Neural progenitor cell (in vitro differentiated cells): Measurements from ENCODE around the gene APEH. TPM values are rescaled to one million over a fixed set of nuclear protein-coding genes. Genes with fewer than 3 reads are reported as not detected.

Experiments
- DNase-seq: peaks from one replicate; pipeline ENCODE4 v3.0.0-alpha.2; 2016; ENCODE audit warnings: low spot score
- H2AFZ ChIP-seq: fragments of 200-600 bp; sonication (generic); replicated peaks from 2 replicates; pipeline ENCODE4 v1.6.1; 2016; ENCODE audit warnings: antibody characterized with exemption
- H3F3A ChIP-seq: fragments of 200-600 bp; sonication (generic); 2 replicates; pipeline ENCODE4 v1.6.1; 2016; ENCODE audit warnings: antibody characterized with exemption, low read depth
- H3K27ac ChIP-seq: fragments of 200-600 bp; sonication (generic); 2 replicates; pipeline ENCODE4 v1.5.1; 2016; ENCODE audit warnings: mild to moderate bottlenecking
- H3K27me3 ChIP-seq: fragments of 200-600 bp; sonication (generic); 2 replicates; pipeline ENCODE4 v1.6.1; 2016; ENCODE audit warnings: mild to moderate bottlenecking, moderate library complexity
- H3K36me3 ChIP-seq: fragments of 200-600 bp; sonication (generic); 2 replicates; pipeline ENCODE4 v1.5.1; 2016
- H3K4me1 ChIP-seq: fragments of 200-600 bp; sonication (generic); 2 replicates; pipeline ENCODE4 v1.6.1; 2016; ENCODE audit warnings: mixed run types
- H3K4me2 ChIP-seq: fragments of 200-600 bp; sonication (generic); 2 replicates; pipeline ENCODE4 v1.6.1; 2016
- H3K4me3 ChIP-seq: fragments of 200-600 bp; sonication (generic); 2 replicates; pipeline ENCODE4 v1.5.1; 2016
- H3K79me2 ChIP-seq: fragments of 200-600 bp; sonication (generic); 2 replicates; pipeline ENCODE4 v1.6.1; 2016; ENCODE audit warnings: low read depth
- H3K9ac ChIP-seq: fragments of 200-600 bp; sonication (generic); 2 replicates; pipeline ENCODE4 v1.6.1; 2016
- H3K9me3 ChIP-seq: fragments of 200-600 bp; sonication (generic); 2 replicates; pipeline ENCODE4 v1.5.1; 2016; ENCODE audit warnings: low read depth
- H4K20me1 ChIP-seq: fragments of 200-600 bp; sonication (generic); 2 replicates; pipeline ENCODE4 v1.6.1; 2016; ENCODE audit warnings: low read depth
- H3K27ac Mint-ChIP-seq: 3 replicates; pipeline ENCODE4 v1.8.0; 2021; ENCODE audit warnings: mixed read lengths
- H3K27me3 Mint-ChIP-seq: 2 replicates; pipeline ENCODE4 v1.8.0; 2022; ENCODE audit warnings: low read depth, mild to moderate bottlenecking, inconsistent platforms, moderate library complexity, mixed read lengths; ENCODE audit not compliant: insufficient read depth
- H3K36me3 Mint-ChIP-seq: 3 replicates; pipeline ENCODE4 v1.8.0; 2021; ENCODE audit warnings: mixed read lengths
- H3K4me1 Mint-ChIP-seq: 3 replicates; pipeline ENCODE4 v1.8.0; 2021; ENCODE audit warnings: mixed read lengths
- H3K4me3 Mint-ChIP-seq: 3 replicates; pipeline ENCODE4 v1.8.0; 2021; ENCODE audit warnings: mild to moderate bottlenecking, moderate library complexity, mixed read lengths
- H3K9me3 Mint-ChIP-seq: 3 replicates; pipeline ENCODE4 v1.8.0; 2020; ENCODE audit warnings: mixed read lengths
- CTCF ChIP-seq: fragments of 200-600 bp; sonication (generic); IDR thresholded peaks from 2 replicates; pipeline ENCODE4 v1.5.1; 2017; ENCODE audit warnings: antibody characterized with exemption, mild to moderate bottlenecking
- EZH2 ChIP-seq: fragments of 200-600 bp; sonication (generic); IDR thresholded peaks from 2 replicates; pipeline ENCODE4 v1.6.1; 2017; ENCODE audit warnings: antibody characterized with exemption, mild to moderate bottlenecking, moderate library complexity
- EZH2phosphoT487 ChIP-seq: fragments of 200-600 bp; sonication (generic); IDR thresholded peaks from 2 replicates; pipeline ENCODE4 v1.6.1; 2017; ENCODE audit warnings: antibody characterized with exemption
- total RNA-seq: library from RNA; depleted of rRNA; stranded (reverse); fragments of >200 nt; gene quantifications from 2 replicates; pipeline ENCODE4 v1.2.3, GENCODE V29; 2015; ENCODE audit warnings: low replicate concordance

The APEH gene
- total RNA-seq, 1 donor from 2014 or later, result 132 TPM

- TF ChIP-seq CTCF (no peak), EZH2 (no peak), EZH2phosphoT487 (no peak)
- Histone ChIP-seq H2AFZ (no peak overlapping the region), H3F3A (peaks cover 26% of the 10 kb centered on the region), H3K36me3 (no peaks in the 10 kb centered on the region), H4K20me1 (no peaks in the 10 kb centered on the region), H3K4me2 (no peak overlapping the region), H3K4me1 (peaks cover 2% of the 10 kb centered on the region), H3K27me3 (no peaks in the 10 kb centered on the region), H3K9me3 (no peaks in the 10 kb centered on the region), H3K9ac (no peak overlapping the region), H3K79me2 (peaks cover 6% of the 10 kb centered on the region), H3K4me3 (no peak overlapping the region), H3K27ac (no peak overlapping the region)
- no peak overlapping the region for H3K27ac Mint-ChIP-seq
- H3K4me1 Mint-ChIP-seq, result peaks cover 8% of the 10 kb centered on the region
- H3K36me3 Mint-ChIP-seq, result peaks cover 18% of the 10 kb centered on the region
- H3K4me3 Mint-ChIP-seq, result no peak overlapping the region
- no peaks in the 10 kb centered on the region for H3K9me3 Mint-ChIP-seq
- H3K27me3 Mint-ChIP-seq, result peaks cover 6% of the 10 kb centered on the region
- DNase-seq, result no peak
Measured at GRCh38 chr3:49727924-49728361, 53.8 kb downstream of the APEH start.

- Histone ChIP-seq H3K27ac (no peak overlapping the region), H3F3A (peaks cover 15% of the 10 kb centered on the region), H3K79me2 (no peaks in the 10 kb centered on the region), H3K4me3 (no peak overlapping the region), H3K4me1 (no peaks in the 10 kb centered on the region), H2AFZ (no peak overlapping the region), H3K36me3 (peaks cover 5% of the 10 kb centered on the region), H3K27me3 (no peaks in the 10 kb centered on the region), H3K9me3 (no peaks in the 10 kb centered on the region), H4K20me1 (no peaks in the 10 kb centered on the region), H3K4me2 (no peak overlapping the region), H3K9ac (no peak overlapping the region)
- no peak overlapping the region for H3K27ac Mint-ChIP-seq
- H3K4me1 Mint-ChIP-seq, result no peaks in the 10 kb centered on the region
- TF ChIP-seq EZH2 (no peak), EZH2phosphoT487 (no peak), CTCF (no peak)
- peaks cover 24% of the 10 kb centered on the region for H3K36me3 Mint-ChIP-seq
- no peak overlapping the region for H3K4me3 Mint-ChIP-seq
- H3K9me3 Mint-ChIP-seq, result no peaks in the 10 kb centered on the region
- no peaks in the 10 kb centered on the region for H3K27me3 Mint-ChIP-seq
- no peak for DNase-seq
Measured at GRCh38 chr3:49729966-49730609, 55.9 kb downstream of the APEH start.

- no peak overlapping the region for H3K4me2 ChIP-seq
- H3K4me1 ChIP-seq, result no peaks in the 10 kb centered on the region
- H3K4me3 ChIP-seq, result no peak overlapping the region
- no peaks in the 10 kb centered on the region for H4K20me1 ChIP-seq
- H3K36me3 ChIP-seq, result peaks cover 8% of the 10 kb centered on the region
- H2AFZ ChIP-seq, result no peak overlapping the region
- H3K9ac ChIP-seq, result no peak overlapping the region
- no peak overlapping the region for H3K4me3 Mint-ChIP-seq
- no peaks in the 10 kb centered on the region for H3K27me3 Mint-ChIP-seq
- H3K9me3 Mint-ChIP-seq, result no peaks in the 10 kb centered on the region
- no peaks in the 10 kb centered on the region for H3K27me3 ChIP-seq
- no peak overlapping the region for H3K27ac Mint-ChIP-seq
- DNase-seq, result no peak
- H3K79me2 ChIP-seq, result no peaks in the 10 kb centered on the region
- H3K4me1 Mint-ChIP-seq, result no peaks in the 10 kb centered on the region
- H3F3A ChIP-seq, result peaks cover 7% of the 10 kb centered on the region
- TF ChIP-seq CTCF, result no peak
- TF ChIP-seq EZH2, result no peak
- TF ChIP-seq EZH2phosphoT487, result no peak
- H3K27ac ChIP-seq, result no peak overlapping the region
- peaks cover 31% of the 10 kb centered on the region for H3K36me3 Mint-ChIP-seq
- no peaks in the 10 kb centered on the region for H3K9me3 ChIP-seq
Measured at GRCh38 chr3:49732597-49732996, 58.4 kb downstream of the APEH start.
